Osteocyte (in vitro differentiated cells): Measurements from ENCODE around the gene CRACR2A. TPM values are rescaled to one million over a fixed set of nuclear protein-coding genes. Genes with fewer than 3 reads are reported as not detected.

Experiments used
- DNase-seq: peaks from one replicate; pipeline ENCODE4 v3.0.0; 2021; ENCODE audit warnings: mixed read lengths; ENCODE audit not compliant: unreplicated experiment; ENCODE audit errors: extremely low spot score
- H3K27ac Mint-ChIP-seq: one replicate; pipeline ENCODE4 v1.8.0; 2021; ENCODE audit warnings: mild to moderate bottlenecking, mixed read lengths; ENCODE audit not compliant: unreplicated experiment
- H3K27me3 Mint-ChIP-seq: one replicate; pipeline ENCODE4 v1.8.0; 2021; ENCODE audit warnings: mixed read lengths; ENCODE audit not compliant: unreplicated experiment
- H3K36me3 Mint-ChIP-seq: one replicate; pipeline ENCODE4 v1.8.0; 2021; ENCODE audit warnings: mixed read lengths; ENCODE audit not compliant: unreplicated experiment
- H3K4me1 Mint-ChIP-seq: one replicate; pipeline ENCODE4 v1.8.0; 2021; ENCODE audit warnings: mixed read lengths; ENCODE audit not compliant: unreplicated experiment
- H3K4me3 Mint-ChIP-seq: one replicate; pipeline ENCODE4 v1.8.0; 2021; ENCODE audit warnings: mild to moderate bottlenecking, moderate library complexity, mixed read lengths; ENCODE audit not compliant: unreplicated experiment
- H3K9me3 Mint-ChIP-seq: one replicate; pipeline ENCODE4 v1.8.0; 2021; ENCODE audit warnings: mixed read lengths; ENCODE audit not compliant: unreplicated experiment
- CTCF ChIP-seq: fragments of 200-600 bp; sonication (generic); IDR thresholded peaks from 2 replicates; pipeline ENCODE4 v1.5.0; 2021; ENCODE audit warnings: antibody characterized with exemption, mild to moderate bottlenecking, moderate library complexity
- total RNA-seq: library from RNA; stranded (reverse); gene quantifications from 2 replicates; pipeline ENCODE4 v1.2.1, GENCODE V29; 2021

Gene CRACR2A
- total RNA-seq, 1 donor from 2014 or later, result 0.13 TPM

- no peak for TF ChIP-seq CTCF
- no peak for DNase-seq
- no peaks in the 10 kb centered on the region for H3K9me3 Mint-ChIP-seq
- H3K27me3 Mint-ChIP-seq, result peaks cover 13% of the 10 kb centered on the region
- no peak overlapping the region for H3K27ac Mint-ChIP-seq
- no peaks in the 10 kb centered on the region for H3K4me1 Mint-ChIP-seq
- no peak overlapping the region for H3K4me3 Mint-ChIP-seq
- H3K36me3 Mint-ChIP-seq, result no peaks in the 10 kb centered on the region
Measured at GRCh38 chr12:3740480-3741231, 12.3 kb downstream of the CRACR2A start.

GRCh38 chr12:3735432-3735831 lies 17.5 kb downstream of the CRACR2A start:
- Mint-ChIP-seq H3K4me3 (no peak overlapping the region), H3K36me3 (no peaks in the 10 kb centered on the region), H3K27me3 (peaks cover 6% of the 10 kb centered on the region), H3K4me1 (no peaks in the 10 kb centered on the region), H3K27ac (no peak overlapping the region), H3K9me3 (no peaks in the 10 kb centered on the region)
- no peak for DNase-seq
- no peak for TF ChIP-seq CTCF

- Mint-ChIP-seq H3K36me3 (no peaks in the 10 kb centered on the region), H3K27ac (no peak overlapping the region), H3K27me3 (peaks cover 7% of the 10 kb centered on the region), H3K4me1 (no peaks in the 10 kb centered on the region), H3K4me3 (no peak overlapping the region), H3K9me3 (no peaks in the 10 kb centered on the region)
- DNase-seq, result no peak
- no peak for TF ChIP-seq CTCF
Measured at GRCh38 chr12:3732901-3733300, 20.0 kb downstream of the CRACR2A start.

GRCh38 chr12:3730111-3730510 lies 22.8 kb downstream of the CRACR2A start:
- no peak for TF ChIP-seq CTCF
- Mint-ChIP-seq H3K4me1 (no peaks in the 10 kb centered on the region), H3K9me3 (no peaks in the 10 kb centered on the region), H3K36me3 (no peaks in the 10 kb centered on the region), H3K27ac (no peak overlapping the region), H3K4me3 (no peak overlapping the region), H3K27me3 (peaks cover 8% of the 10 kb centered on the region)
- no peak for DNase-seq

- Mint-ChIP-seq H3K27ac (no peak overlapping the region), H3K27me3 (peaks cover 8% of the 10 kb centered on the region), H3K36me3 (no peaks in the 10 kb centered on the region), H3K4me1 (no peaks in the 10 kb centered on the region), H3K4me3 (no peak overlapping the region), H3K9me3 (no peaks in the 10 kb centered on the region)
- no peak for TF ChIP-seq CTCF
- no peak for DNase-seq
Measured at GRCh38 chr12:3728686-3729085, 24.2 kb downstream of the CRACR2A start.
